Body of pancreas (tissue), 4 donors: Measurements from ENCODE around the gene SBF2.

ENCODE experiments used
- POLR2A ChIP-seq, 3 donors: fragments of 450-650 bp; IDR thresholded peaks; one replicate each; pipeline ENCODE4 v1.6.1; 2016; ENCODE audit warnings: antibody characterized with exemption in 3 of 3, mild to moderate bottlenecking in 2 of 3
- TF ChIP-seq, protein P1 (sequence below), 7 experiments: fragments of 450-650 bp in 4 of 7; fragments of 200-600 bp in 3 of 7; sonication (generic) in 3 of 7; IDR thresholded peaks; one replicate each; pipeline ENCODE4 v1.5.1; 2016 to 2019; ENCODE audit warnings: antibody characterized with exemption in 7 of 7

DNA sequence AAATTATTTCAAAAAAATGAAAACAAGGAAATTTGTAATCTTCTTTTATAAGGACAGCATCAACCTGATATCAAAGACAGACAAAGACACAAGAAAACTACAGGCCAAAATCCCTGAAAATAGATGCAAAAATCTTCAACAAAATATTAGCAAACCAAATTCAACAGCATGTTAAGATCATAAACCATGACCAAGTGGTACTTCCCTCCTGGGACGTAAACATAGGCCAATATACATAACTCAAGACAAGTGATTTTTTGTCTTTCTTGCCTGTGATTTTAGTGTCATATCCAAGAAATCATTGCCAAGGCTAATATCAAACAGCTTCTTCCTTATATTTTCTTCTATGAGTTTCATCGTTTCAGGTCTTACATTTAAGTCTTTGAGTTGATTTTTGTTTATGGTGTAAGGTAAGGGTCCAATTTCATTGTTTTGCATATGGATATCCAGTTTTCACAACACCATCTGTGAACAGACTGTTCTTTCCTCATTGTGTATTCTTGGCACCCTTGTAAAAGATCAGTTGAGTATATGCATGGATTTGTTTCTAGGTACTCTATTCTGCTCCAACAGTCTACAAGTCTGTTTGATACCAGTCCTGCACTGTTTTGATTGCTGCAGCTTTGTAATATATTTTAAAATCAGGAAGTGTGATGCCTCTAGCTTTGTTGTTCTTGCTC, 50.0 kb downstream of the SBF2 start:
- TF ChIP-seq, protein P1, sequence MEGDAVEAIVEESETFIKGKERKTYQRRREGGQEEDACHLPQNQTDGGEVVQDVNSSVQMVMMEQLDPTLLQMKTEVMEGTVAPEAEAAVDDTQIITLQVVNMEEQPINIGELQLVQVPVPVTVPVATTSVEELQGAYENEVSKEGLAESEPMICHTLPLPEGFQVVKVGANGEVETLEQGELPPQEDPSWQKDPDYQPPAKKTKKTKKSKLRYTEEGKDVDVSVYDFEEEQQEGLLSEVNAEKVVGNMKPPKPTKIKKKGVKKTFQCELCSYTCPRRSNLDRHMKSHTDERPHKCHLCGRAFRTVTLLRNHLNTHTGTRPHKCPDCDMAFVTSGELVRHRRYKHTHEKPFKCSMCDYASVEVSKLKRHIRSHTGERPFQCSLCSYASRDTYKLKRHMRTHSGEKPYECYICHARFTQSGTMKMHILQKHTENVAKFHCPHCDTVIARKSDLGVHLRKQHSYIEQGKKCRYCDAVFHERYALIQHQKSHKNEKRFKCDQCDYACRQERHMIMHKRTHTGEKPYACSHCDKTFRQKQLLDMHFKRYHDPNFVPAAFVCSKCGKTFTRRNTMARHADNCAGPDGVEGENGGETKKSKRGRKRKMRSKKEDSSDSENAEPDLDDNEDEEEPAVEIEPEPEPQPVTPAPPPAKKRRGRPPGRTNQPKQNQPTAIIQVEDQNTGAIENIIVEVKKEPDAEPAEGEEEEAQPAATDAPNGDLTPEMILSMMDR (IDR thresholded peaks at IDR 0.05), result no peak
- TF ChIP-seq POLR2A (IDR thresholded peaks at IDR 0.05), result no peak
